ENCODE data around the gene THEMIS.

DNA sequence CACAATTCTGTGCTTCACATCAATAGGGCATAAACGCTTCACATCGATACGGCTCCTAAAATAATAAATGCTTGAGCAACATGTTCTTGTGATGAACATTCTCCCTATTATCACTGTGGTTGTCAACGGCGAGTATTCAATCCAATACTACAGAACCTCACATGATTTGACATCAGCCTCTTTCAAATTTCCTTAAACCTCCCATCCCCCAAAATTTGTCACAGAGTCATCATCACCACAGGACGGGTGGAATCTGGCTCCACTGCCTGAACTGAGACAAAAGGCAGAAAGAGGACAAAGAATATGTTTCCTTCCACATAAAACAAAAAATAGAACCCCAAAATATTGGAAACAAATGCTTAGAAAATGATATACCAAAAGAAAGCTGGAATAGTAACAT lies 7.3 kb downstream of the THEMIS start:
- TF ChIP-seq CTCF (conservative IDR thresholded peaks at IDR 0.05 in 1 of 2, IDR thresholded peaks at IDR 0.05 in 1 of 2; ENCODE audit: extremely low read depth in 1 of 2, insufficient read depth in 1 of 2, low read depth in 1 of 2, low read length in 2 of 2) (no peak), EZH2 (IDR thresholded peaks at IDR 0.05; ENCODE audit: borderline replicate concordance, low read length) (no peak)
